Transverse colon (tissue), 3 donors: ENCODE results near the gene ACO1.

ENCODE experiments used
- EP300 ChIP-seq: sonication (generic); formaldehyde crosslinking; IDR thresholded peaks from one replicate; pipeline ENCODE4 v1.6.1; 2017; ENCODE audit warnings: antibody characterized with exemption, low read depth
- TF ChIP-seq, protein P1 (sequence below), 5 experiments: fragments of 200-600 bp in 3 of 5; fragments of 450-650 bp in 2 of 5; sonication (generic) in 3 of 5; IDR thresholded peaks; 1 replicate in 2 of 5; 2 replicates in 3 of 5; pipeline ENCODE4 v1.5.1; 2016 to 2017; ENCODE audit warnings: antibody characterized with exemption in 5 of 5, inconsistent platforms in 3 of 5, mild to moderate bottlenecking in 2 of 5, moderate library complexity in 1 of 5

DNA sequence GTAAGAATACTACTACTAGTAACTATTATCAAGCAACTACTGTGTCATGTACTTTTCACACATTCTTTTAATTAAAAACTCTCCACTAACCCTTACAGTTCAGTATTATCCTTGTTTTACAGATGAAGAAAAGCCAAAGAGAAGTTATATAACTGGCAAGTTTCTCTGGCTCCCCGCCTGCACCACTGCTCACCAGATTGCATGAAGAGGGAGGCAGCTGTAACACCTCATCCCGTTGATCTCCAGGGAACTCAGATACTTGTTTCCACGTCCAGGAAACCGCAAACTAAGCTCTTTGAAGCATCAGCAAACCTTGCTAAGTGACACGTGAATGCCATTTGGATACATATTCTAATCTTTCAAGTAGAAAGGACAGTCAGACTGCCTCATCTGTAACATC lies 71.3 kb downstream of the ACO1 start:
- TF ChIP-seq, protein P1, sequence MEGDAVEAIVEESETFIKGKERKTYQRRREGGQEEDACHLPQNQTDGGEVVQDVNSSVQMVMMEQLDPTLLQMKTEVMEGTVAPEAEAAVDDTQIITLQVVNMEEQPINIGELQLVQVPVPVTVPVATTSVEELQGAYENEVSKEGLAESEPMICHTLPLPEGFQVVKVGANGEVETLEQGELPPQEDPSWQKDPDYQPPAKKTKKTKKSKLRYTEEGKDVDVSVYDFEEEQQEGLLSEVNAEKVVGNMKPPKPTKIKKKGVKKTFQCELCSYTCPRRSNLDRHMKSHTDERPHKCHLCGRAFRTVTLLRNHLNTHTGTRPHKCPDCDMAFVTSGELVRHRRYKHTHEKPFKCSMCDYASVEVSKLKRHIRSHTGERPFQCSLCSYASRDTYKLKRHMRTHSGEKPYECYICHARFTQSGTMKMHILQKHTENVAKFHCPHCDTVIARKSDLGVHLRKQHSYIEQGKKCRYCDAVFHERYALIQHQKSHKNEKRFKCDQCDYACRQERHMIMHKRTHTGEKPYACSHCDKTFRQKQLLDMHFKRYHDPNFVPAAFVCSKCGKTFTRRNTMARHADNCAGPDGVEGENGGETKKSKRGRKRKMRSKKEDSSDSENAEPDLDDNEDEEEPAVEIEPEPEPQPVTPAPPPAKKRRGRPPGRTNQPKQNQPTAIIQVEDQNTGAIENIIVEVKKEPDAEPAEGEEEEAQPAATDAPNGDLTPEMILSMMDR (IDR thresholded peaks at IDR 0.05) = no peak
- no peak for TF ChIP-seq EP300
